Measurements from ENCODE around the gene AASS.
"Not testable (repeated sequence)": the region's sequence is repeated elsewhere in the genome, so short reads cannot be mapped to it uniquely, and the experiment has no call there.

GRCh38 chr7:122172144-122172543 lies 28.1 kb upstream of the AASS start:
- TF ChIP-seq CTCF (IDR thresholded peaks at IDR 0.05; ENCODE audit: poor library complexity); EZH2 (IDR thresholded peaks at IDR 0.05; ENCODE audit: borderline replicate concordance): not testable (repeated sequence)
